Stimulated activated effector memory CD8-positive, alpha-beta T cell treated with anti-CD3 and anti-CD28 coated beads, Interleukin-12 subunit alpha, Interleukin-12 subunit beta, amount 100 ng/mL, for 72 hours (primary cell): Measurements from ENCODE around the gene USP47.

ENCODE experiments used
- ATAC-seq: fragments of 150-1000 bp; cut with Tn5 transposase; 2 replicates; pipeline ENCODE4 v1.10.0; 2021
- DNase-seq, 2 donors: peaks; one replicate each; pipeline ENCODE4 v3.0.0; 2021 to 2022; ENCODE audit warnings: low spot score in 2 of 2
- H3K27ac Mint-ChIP-seq: one replicate; pipeline ENCODE4 v1.8.0; 2022; ENCODE audit warnings: mild to moderate bottlenecking, mixed read lengths
- H3K36me3 Mint-ChIP-seq: one replicate; pipeline ENCODE4 v1.8.0; 2022; ENCODE audit warnings: mild to moderate bottlenecking, mixed read lengths
- H3K4me1 Mint-ChIP-seq: one replicate; pipeline ENCODE4 v1.8.0; 2022; ENCODE audit warnings: mixed read lengths
- H3K4me3 Mint-ChIP-seq: one replicate; pipeline ENCODE4 v1.8.0; 2022; ENCODE audit warnings: mild to moderate bottlenecking, mixed read lengths
- H3K9me3 Mint-ChIP-seq: one replicate; pipeline ENCODE4 v1.8.0; 2022; ENCODE audit warnings: mixed read lengths

The USP47 gene

GRCh38 chr11:11845071-11845470 lies 3.3 kb downstream of the USP47 start:
- Mint-ChIP-seq H3K4me1 (peaks cover 13% of the 10 kb centered on the region), H3K36me3 (peaks cover 7% of the 10 kb centered on the region), H3K9me3 (no peaks in the 10 kb centered on the region), H3K4me3 (no peak overlapping the region), H3K27ac (no peak overlapping the region)
- no peak for DNase-seq
- no peak for ATAC-seq

GRCh38 chr11:11845551-11845950 lies 3.8 kb downstream of the USP47 start:
- Mint-ChIP-seq H3K4me3 (no peak overlapping the region), H3K36me3 (peaks cover 7% of the 10 kb centered on the region), H3K4me1 (peaks cover 18% of the 10 kb centered on the region), H3K9me3 (no peaks in the 10 kb centered on the region), H3K27ac (no peak overlapping the region)
- ATAC-seq (no peak), DNase-seq (no peak)

GRCh38 chr11:11847082-11847481 lies 5.3 kb downstream of the USP47 start:
- Mint-ChIP-seq H3K9me3 (no peaks in the 10 kb centered on the region), H3K36me3 (peaks cover 7% of the 10 kb centered on the region), H3K4me3 (no peak overlapping the region), H3K27ac (no peak overlapping the region), H3K4me1 (peaks cover 31% of the 10 kb centered on the region)
- ATAC-seq (no peak), DNase-seq (no peak)

- peaks cover 47% of the 10 kb centered on the region for H3K4me1 Mint-ChIP-seq
- H3K27ac Mint-ChIP-seq, result no peak overlapping the region
- no peak overlapping the region for H3K4me3 Mint-ChIP-seq
- peak; percentile 81 for ATAC-seq
- DNase-seq, result peak in 1 of 2 donors; percentile 68
- H3K36me3 Mint-ChIP-seq, result peaks cover 7% of the 10 kb centered on the region
- no peaks in the 10 kb centered on the region for H3K9me3 Mint-ChIP-seq
Observed at GRCh38 chr11:11848891-11849746, 7.3 kb downstream of the USP47 start.

GRCh38 chr11:11850668-11851067 lies 8.9 kb downstream of the USP47 start:
- Mint-ChIP-seq H3K27ac (peak overlapping the region; percentile 48), H3K9me3 (no peaks in the 10 kb centered on the region), H3K36me3 (peaks cover 7% of the 10 kb centered on the region), H3K4me3 (no peak overlapping the region), H3K4me1 (peaks cover 50% of the 10 kb centered on the region)
- DNase-seq (no peak), ATAC-seq (no peak)

- Mint-ChIP-seq H3K36me3 (no peaks in the 10 kb centered on the region), H3K27ac (no peak overlapping the region), H3K4me1 (peaks cover 61% of the 10 kb centered on the region), H3K9me3 (no peaks in the 10 kb centered on the region), H3K4me3 (no peak overlapping the region)
- no peak for DNase-seq
- peak; percentile 87 for ATAC-seq
Observed at GRCh38 chr11:11856638-11857037, 14.9 kb downstream of the USP47 start.

DNA sequence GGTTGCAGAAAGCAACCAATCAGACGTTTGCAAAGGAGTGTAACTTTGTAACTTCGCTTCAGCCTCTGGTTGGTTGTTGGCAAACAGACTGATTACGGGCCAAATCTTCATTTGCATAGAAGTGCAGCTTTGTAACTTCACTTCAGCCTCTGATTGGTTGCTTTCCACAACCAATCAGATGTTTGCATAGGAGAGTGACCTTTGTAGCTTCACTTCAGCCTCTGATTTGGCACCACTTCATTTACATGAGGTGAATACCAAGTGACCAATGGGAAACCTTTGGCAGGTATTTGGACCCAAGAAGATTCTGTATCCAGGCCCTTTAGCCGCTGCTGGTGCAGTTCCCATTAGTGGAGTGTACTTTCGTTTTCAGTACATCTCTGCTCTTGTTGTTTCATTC lies 16.0 kb downstream of the USP47 start:
- H3K9me3 Mint-ChIP-seq, result no peaks in the 10 kb centered on the region
- peak; percentile 54 for ATAC-seq
- no peak for DNase-seq
- peak overlapping the region; percentile 6 for H3K4me3 Mint-ChIP-seq
- no peak overlapping the region for H3K27ac Mint-ChIP-seq
- H3K4me1 Mint-ChIP-seq, result peaks cover 52% of the 10 kb centered on the region
- no peaks in the 10 kb centered on the region for H3K36me3 Mint-ChIP-seq

GRCh38 chr11:11858676-11859075 lies 16.9 kb downstream of the USP47 start:
- peaks cover 43% of the 10 kb centered on the region for H3K4me1 Mint-ChIP-seq
- no peaks in the 10 kb centered on the region for H3K36me3 Mint-ChIP-seq
- no peaks in the 10 kb centered on the region for H3K9me3 Mint-ChIP-seq
- H3K4me3 Mint-ChIP-seq, result peak overlapping the region; percentile 6
- H3K27ac Mint-ChIP-seq, result peak overlapping the region; percentile 23
- no peak for DNase-seq
- ATAC-seq, result no peak

DNA sequence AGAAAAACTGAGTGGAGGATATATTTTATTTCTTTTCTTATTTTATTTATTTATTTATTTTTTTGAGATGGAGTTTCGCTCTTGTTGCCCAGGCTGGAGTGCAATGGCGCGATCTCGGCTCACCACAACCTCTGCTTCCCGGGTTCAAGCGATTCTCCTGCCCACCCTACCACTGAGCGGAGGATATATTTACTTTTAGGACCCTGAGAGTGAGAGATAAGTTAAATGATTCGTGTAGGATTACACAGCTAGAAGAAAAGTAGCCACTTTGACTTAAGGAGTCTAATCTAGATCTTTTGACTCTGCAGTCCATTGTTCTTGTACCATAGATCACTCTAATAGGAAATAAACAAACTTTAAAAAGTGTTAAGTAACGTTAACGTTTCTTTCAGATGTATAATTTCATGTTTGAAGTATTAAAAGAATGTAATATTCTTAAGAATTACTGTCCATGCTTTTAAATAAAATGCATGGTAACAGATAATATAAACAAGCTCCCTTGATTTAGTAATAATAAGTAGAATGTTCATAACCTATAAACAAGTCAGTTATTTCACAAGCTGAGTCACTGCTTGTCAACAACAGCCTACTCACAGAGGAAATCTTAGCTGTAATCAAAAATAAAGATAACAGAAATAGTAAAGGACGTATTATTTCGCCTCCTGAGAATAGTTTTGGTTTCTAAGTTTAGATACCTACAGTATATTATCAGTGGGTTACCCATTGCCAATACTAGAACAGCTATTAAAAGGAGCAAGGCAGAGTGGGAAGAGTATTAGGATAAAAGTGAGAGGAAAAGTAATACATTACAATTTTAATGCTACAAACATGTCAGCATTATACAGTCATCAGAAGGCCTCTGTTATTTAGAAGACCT lies 18.6 kb downstream of the USP47 start:
- Mint-ChIP-seq H3K9me3 (no peaks in the 10 kb centered on the region), H3K36me3 (no peaks in the 10 kb centered on the region), H3K4me3 (no peak overlapping the region), H3K4me1 (peaks cover 55% of the 10 kb centered on the region), H3K27ac (peak overlapping the region; percentile 76)
- ATAC-seq (no peak), DNase-seq (no peak)

- no peak overlapping the region for H3K27ac Mint-ChIP-seq
- peaks cover 55% of the 10 kb centered on the region for H3K4me1 Mint-ChIP-seq
- H3K9me3 Mint-ChIP-seq, result peaks cover 3% of the 10 kb centered on the region
- ATAC-seq, result no peak
- H3K36me3 Mint-ChIP-seq, result no peaks in the 10 kb centered on the region
- no peak for DNase-seq
- H3K4me3 Mint-ChIP-seq, result no peak overlapping the region
Observed at GRCh38 chr11:11862999-11863398, 21.2 kb downstream of the USP47 start.

- no peak overlapping the region for H3K27ac Mint-ChIP-seq
- no peaks in the 10 kb centered on the region for H3K36me3 Mint-ChIP-seq
- no peak overlapping the region for H3K4me3 Mint-ChIP-seq
- ATAC-seq, result no peak
- peaks cover 48% of the 10 kb centered on the region for H3K4me1 Mint-ChIP-seq
- DNase-seq, result no peak
- H3K9me3 Mint-ChIP-seq, result peaks cover 3% of the 10 kb centered on the region
Observed at GRCh38 chr11:11864332-11864731, 22.6 kb downstream of the USP47 start.

- H3K27ac Mint-ChIP-seq, result no peak overlapping the region
- no peak for ATAC-seq
Observed at GRCh38 chr11:11864803-11865202, 23.0 kb downstream of the USP47 start.

DNA sequence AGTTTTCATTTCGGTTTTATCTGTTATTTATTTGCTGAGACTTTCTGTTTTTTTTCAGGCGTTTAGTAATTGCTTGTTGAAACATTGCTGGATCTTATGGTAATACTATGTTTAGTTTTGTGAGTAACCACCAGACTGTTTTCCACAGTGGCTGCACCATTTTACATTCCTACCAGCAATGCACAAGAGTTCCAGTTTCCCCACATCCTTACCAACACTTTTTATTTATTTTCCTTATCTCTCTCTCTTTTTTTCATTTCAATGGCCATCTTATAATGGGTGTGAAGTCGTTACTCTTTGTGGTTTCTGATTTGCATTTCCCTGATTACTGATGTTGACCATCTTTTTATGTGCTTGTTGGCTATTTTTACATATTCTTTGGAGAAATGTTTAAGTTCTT lies 23.7 kb downstream of the USP47 start:
- ATAC-seq (no peak), DNase-seq (no peak)
- Mint-ChIP-seq H3K27ac (no peak overlapping the region), H3K4me1 (peaks cover 52% of the 10 kb centered on the region), H3K36me3 (no peaks in the 10 kb centered on the region), H3K4me3 (no peak overlapping the region), H3K9me3 (peaks cover 3% of the 10 kb centered on the region)

More at GRCh38 chr11:11864803-11865202, 23.0 kb downstream of the USP47 start:
- H3K36me3 Mint-ChIP-seq, result no peaks in the 10 kb centered on the region
- no peak overlapping the region for H3K4me3 Mint-ChIP-seq
- peaks cover 3% of the 10 kb centered on the region for H3K9me3 Mint-ChIP-seq
- H3K4me1 Mint-ChIP-seq, result peaks cover 50% of the 10 kb centered on the region
- DNase-seq, result no peak

DNA sequence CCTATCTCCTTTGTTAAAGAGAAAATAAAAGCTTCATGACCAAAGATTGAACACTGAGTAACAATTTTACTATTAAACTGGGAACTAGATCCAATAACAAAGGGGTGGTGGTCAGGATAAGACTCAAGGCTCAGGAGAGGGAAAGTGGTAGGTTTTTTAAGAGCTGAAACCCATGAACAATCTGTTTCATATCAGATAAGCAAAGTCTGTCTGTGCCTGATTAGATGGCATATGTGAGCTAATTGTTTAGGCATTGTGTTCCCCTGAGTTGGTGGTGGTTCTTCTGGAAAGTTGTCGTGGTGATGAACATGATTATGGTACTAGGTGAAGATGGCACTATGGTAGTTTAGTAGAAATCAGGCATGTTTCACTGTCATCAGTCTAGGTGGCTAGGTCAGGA lies 24.4 kb downstream of the USP47 start:
- Mint-ChIP-seq H3K4me3 (no peak overlapping the region), H3K27ac (no peak overlapping the region), H3K4me1 (peaks cover 55% of the 10 kb centered on the region)

GRCh38 chr11:11867720-11868119 lies 25.9 kb downstream of the USP47 start:
- no peaks in the 10 kb centered on the region for H3K36me3 Mint-ChIP-seq
- no peak for DNase-seq
- ATAC-seq, result no peak
- H3K4me1 Mint-ChIP-seq, result peaks cover 70% of the 10 kb centered on the region
- H3K27ac Mint-ChIP-seq, result no peak overlapping the region
- no peak overlapping the region for H3K4me3 Mint-ChIP-seq
- peaks cover 3% of the 10 kb centered on the region for H3K9me3 Mint-ChIP-seq

More for the DNA sequence above, 24.4 kb downstream of the USP47 start:
- DNase-seq (no peak), ATAC-seq (peak; percentile 42)
- no peaks in the 10 kb centered on the region for H3K36me3 Mint-ChIP-seq
- H3K9me3 Mint-ChIP-seq, result peaks cover 3% of the 10 kb centered on the region
